ENCODE results near the gene LIF. TPM values are rescaled to one million over a fixed set of nuclear protein-coding genes. Genes with fewer than 3 reads are reported as not detected.

LIF gene
- total RNA-seq, 3 donors from 2014 or later (not counting 1 experiment from before 2014, with no cell fraction given), result 2.0 to 2.7 (median 2.6) TPM

GRCh38 chr22:30212363-30212995 lies 34.1 kb downstream of the LIF start:
- TF ChIP-seq CTCF (IDR thresholded peaks at IDR 0.05), result no peak
- Histone ChIP-seq H3K9me3 (ENCODE audit: control insufficient read depth, insufficient read depth, low read length) (no peaks in the 10 kb centered on the region), H3K27ac (ENCODE audit: low read length) (no peak overlapping the region), H3K4me1 (ENCODE audit: control insufficient read depth, insufficient read depth, low read length) (peaks cover 26% of the 10 kb centered on the region), H3K27me3 (ENCODE audit: control insufficient read depth, insufficient read depth, low read length) (no peaks in the 10 kb centered on the region), H3K4me3 (ENCODE audit: low read length) (no peak overlapping the region), H3K36me3 (ENCODE audit: control insufficient read depth, insufficient read depth, low read length) (no peaks in the 10 kb centered on the region)
- Mint-ChIP-seq H3K9me3 (no peaks in the 10 kb centered on the region), H3K27me3 (ENCODE audit: low read depth in 2 of 2) (no peaks in the 10 kb centered on the region), H3K4me3 (no peak overlapping the region), H3K4me1 (peaks cover 16 to 20% of the 10 kb centered on the region in 2 donors), H3K36me3 (no peaks in the 10 kb centered on the region), H3K27ac (peak overlapping the region; percentile 51 to 74)
- 38% methylated on average over 5 of the region's 5 CpGs for WGBS (ENCODE audit: insufficient coverage)
- intact Hi-C loops (cut with micrococcal nuclease), result loop anchor here (2.0 kb wide), 1 partner anchor 16 kb away; no protein-coding TSS in a partner anchor
- no peak for DNase-seq
- peak; percentile 72 to 88 (median 86) for ATAC-seq

- no peaks in the 10 kb centered on the region for H3K27me3 ChIP-seq (ENCODE audit: control insufficient read depth, insufficient read depth, low read length)
- intact Hi-C loops (cut with micrococcal nuclease), result no loop called here
- H3K36me3 ChIP-seq (ENCODE audit: control insufficient read depth, insufficient read depth, low read length), result no peaks in the 10 kb centered on the region
- no peak overlapping the region for H3K4me3 ChIP-seq (ENCODE audit: low read length)
- ATAC-seq (no peak), DNase-seq (no peak)
- 95% methylated on average over 16 of the region's 18 CpGs for WGBS (ENCODE audit: insufficient coverage)
- no peaks in the 10 kb centered on the region for H3K9me3 Mint-ChIP-seq
- H3K27ac Mint-ChIP-seq, result no peak overlapping the region
- H3K4me3 Mint-ChIP-seq, result no peak overlapping the region
- peaks cover 19% of the 10 kb centered on the region for H3K4me1 ChIP-seq (ENCODE audit: control insufficient read depth, insufficient read depth, low read length)
- no peaks in the 10 kb centered on the region for H3K36me3 Mint-ChIP-seq
- H3K9me3 ChIP-seq (ENCODE audit: control insufficient read depth, insufficient read depth, low read length), result no peaks in the 10 kb centered on the region
- H3K27me3 Mint-ChIP-seq (ENCODE audit: low read depth in 2 of 2), result no peaks in the 10 kb centered on the region
- peaks cover 12 to 14% of the 10 kb centered on the region in 2 donors for H3K4me1 Mint-ChIP-seq
- no peak overlapping the region for H3K27ac ChIP-seq (ENCODE audit: low read length)
- TF ChIP-seq CTCF (IDR thresholded peaks at IDR 0.05), result no peak
Measured at GRCh38 chr22:30211124-30211820, 35.3 kb downstream of the LIF start.

- Mint-ChIP-seq H3K36me3 (no peaks in the 10 kb centered on the region), H3K4me3 (no peak overlapping the region), H3K4me1 (peaks cover 12 to 14% of the 10 kb centered on the region in 2 donors), H3K27me3 (ENCODE audit: low read depth in 2 of 2) (no peaks in the 10 kb centered on the region), H3K27ac (peak overlapping the region in 1 of 2 donors; percentile 44), H3K9me3 (no peaks in the 10 kb centered on the region)
- TF ChIP-seq CTCF (IDR thresholded peaks at IDR 0.05), result no peak
- Histone ChIP-seq H3K4me3 (ENCODE audit: low read length) (no peak overlapping the region), H3K36me3 (ENCODE audit: control insufficient read depth, insufficient read depth, low read length) (no peaks in the 10 kb centered on the region), H3K4me1 (ENCODE audit: control insufficient read depth, insufficient read depth, low read length) (peaks cover 19% of the 10 kb centered on the region), H3K9me3 (ENCODE audit: control insufficient read depth, insufficient read depth, low read length) (no peaks in the 10 kb centered on the region), H3K27ac (ENCODE audit: low read length) (no peak overlapping the region), H3K27me3 (ENCODE audit: control insufficient read depth, insufficient read depth, low read length) (no peaks in the 10 kb centered on the region)
- no peak for ATAC-seq
- WGBS (ENCODE audit: insufficient coverage), result 94% methylated on average over 19 of the region's 19 CpGs
- DNase-seq, result no peak
- intact Hi-C loops (cut with micrococcal nuclease), result no loop called here
Measured at GRCh38 chr22:30210235-30210909, 36.2 kb downstream of the LIF start.
